Hypothalamus (tissue), 51 donors: ENCODE results near the gene EXOC4.

Experiments
- DNase-seq, 51 donors: peaks; one replicate each; lab custom pipeline; 2025; lab: John Stamatoyannopoulos, UW

The EXOC4 gene

DNA sequence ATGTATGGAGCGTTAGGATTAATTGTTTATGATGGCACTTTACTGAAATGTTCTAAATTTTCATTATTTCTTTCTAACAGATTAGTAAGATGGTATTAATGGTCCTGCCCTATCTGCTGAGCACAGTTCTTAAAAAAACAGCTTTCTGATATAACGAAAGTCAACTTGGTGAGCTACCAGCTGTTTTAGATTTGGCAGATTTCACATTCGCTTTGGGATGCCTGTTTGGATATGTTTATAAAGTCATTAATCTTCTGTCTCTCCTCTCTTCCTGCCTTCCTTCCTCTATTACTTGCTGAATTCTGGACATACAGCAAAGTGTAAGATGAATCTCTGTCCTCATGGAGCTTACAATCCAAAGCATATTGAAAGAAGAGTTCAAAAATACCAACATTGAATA lies 477.5 kb downstream of the EXOC4 start:
- no peak for DNase-seq

DNA sequence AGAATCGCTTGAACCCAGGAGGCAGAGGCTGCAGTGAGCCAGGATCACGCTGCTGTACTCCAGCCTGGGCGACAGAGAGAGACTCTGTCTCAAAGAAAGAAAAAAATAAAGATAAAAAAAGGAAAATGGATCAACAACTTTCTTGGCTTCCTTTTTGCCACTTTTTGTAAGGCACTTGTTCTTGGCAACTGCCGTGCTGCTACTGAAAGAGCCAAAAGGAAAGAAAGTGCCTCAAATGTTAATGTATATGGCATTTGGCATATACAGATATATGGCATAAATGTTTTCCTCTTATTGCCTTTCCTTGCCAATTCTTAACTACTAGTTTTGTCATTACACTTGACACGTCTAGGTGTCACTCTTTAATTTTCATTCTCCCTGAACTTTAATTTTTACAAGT lies 480.5 kb downstream of the EXOC4 start:
- DNase-seq: no peak

DNA sequence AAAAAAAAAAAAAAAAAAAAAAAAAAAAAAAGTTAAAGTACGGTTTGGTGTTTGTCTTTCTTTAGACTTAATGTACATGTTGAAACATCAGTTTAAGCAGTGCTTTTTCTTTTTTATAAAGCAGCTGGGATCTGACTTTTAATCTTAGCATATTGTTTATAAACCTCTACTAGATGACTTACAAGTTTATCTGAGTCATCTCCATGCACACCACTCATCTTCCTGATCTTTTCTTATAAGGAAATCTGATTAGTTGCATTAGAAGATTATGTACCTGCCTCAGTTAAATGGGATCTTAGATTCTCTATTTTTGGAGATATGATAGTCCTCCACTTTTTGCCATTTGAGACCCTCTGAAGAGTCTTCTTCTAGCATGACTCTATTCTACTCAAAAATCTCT lies 482.3 kb downstream of the EXOC4 start:
- no peak for DNase-seq

DNA sequence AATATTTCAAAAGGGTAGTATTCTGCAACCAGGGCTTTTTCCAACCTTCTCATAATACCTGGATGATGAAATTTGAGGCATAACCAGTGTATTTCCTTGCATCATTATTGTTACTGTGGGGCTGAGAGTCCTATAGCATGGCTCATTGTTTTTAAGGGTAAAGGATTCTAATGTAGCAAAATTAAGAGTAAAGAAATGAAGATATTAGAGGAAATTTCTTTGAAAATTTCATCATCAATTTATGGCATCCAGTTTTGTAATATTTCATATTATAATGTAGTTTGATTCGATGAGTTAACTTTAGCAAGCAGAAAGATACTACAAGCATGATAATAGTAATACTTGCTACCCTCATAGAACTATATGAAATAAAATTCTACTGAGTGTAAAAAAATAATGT lies 486.9 kb downstream of the EXOC4 start:
- DNase-seq: no peak

DNA sequence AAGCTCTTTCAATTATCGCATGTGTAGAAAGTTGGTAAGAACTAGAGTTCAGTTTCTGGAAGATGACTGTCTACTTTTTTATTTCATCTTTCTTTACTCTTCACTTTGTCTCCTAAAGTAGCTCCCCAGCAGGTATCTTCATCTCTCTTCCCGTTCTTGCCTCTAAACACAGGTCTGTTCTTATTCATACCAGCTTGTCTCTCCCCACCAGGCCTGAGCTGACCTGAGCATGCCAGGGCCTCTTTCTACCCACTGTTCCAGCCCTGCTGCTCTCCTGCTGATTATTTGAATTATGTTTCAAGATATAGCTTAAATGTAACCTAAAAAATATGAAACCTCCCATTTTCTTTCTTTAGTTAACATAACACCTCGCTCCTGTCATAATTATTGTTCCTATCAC lies 488.2 kb downstream of the EXOC4 start:
- no peak for DNase-seq

DNA sequence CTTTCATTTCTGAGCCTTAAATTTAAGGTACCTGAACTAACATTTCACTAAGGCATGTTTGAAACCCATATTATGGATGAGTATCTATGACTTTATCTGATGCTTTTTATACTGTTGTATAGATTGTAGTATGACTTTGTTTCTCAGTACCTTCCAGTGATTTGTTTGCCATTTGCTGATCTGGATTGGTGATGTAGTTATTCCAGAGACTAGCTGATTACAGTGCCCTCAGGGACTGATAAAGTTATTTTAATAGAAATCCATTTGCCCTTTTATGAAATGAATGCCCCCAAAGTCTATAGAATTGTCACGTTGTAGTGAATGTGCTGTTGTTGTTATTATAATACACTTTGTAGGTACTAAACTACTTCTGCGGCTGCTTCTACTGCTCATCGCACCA lies 488.8 kb downstream of the EXOC4 start:
- DNase-seq: no peak

DNA sequence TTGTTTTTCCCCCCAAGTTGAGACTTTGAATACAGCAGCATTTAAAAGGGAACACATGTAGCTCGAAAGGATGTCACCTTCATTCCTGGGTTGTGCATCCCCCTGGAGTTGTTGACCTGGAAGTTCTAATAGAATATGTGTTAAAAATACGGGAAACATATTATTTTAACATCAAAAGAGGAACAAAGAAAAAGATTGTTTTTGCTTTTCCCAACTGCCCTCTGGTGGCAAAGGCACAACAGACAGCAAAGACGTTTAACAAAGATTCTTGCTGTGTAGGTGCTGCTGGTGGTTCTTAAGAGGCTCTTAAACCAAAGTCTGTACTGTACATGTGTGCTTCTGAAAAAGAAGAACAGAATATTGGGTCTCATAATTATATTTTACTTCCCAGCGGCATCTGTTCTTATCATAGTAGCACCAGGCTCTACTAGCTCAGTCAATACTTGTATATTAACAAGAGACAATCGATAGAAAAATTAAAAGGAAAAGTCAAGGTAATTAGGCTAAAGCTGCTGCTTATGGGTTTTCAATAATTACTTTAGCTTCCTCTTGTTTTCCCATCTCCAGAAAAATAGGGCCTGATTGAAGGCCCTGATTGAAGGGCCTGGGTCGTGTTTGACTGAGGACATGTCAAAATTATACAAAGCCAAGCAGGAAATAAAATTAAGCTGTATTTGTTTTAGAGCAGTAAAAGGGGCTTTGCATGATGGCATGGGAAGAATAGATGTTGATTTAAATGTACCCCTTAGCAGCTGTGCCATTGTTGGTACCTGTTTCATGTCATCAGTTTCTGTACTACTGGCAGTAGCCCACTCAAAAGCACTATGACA lies 490.0 kb downstream of the EXOC4 start:
- DNase-seq: peak in 1 of 51 donors; percentile 7

DNA sequence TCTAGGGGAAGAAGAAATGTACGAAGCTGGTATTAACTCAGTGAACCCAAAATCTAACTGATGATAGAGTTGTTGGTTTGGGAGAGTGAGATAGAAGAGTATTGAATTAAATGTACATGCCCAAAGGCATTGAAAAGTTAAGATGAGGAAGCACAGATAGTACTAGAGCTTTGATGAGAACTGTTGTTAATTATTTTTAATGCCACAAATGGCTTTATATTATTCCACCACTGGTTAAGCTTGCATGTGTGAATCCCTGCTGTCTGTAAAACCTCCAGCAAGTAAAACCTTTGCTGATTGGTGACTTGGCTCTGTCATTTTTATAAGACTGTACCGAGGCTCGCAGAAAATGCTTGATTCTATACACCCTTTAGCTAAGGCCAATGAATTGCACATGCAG lies 491.6 kb downstream of the EXOC4 start:
- no peak for DNase-seq

DNA sequence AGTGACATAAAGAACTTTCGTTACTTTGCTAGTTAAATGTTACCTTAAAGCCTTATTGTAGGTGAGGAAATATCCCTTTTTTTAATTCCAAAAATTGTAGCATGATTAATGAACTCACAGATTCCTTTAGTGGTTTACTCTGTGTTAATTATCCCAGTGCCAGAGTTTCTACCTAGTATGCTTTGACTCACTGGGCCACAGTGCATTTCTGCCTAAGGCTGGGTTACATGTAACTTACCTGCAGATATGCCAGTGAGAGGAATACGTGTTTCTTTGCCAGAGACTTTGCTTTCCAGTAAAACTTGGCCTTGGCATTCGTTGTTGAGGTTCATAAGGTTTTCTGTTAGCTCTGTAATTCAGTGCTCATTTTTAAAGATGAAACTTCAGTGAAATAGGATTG lies 493.4 kb downstream of the EXOC4 start:
- DNase-seq: no peak

DNA sequence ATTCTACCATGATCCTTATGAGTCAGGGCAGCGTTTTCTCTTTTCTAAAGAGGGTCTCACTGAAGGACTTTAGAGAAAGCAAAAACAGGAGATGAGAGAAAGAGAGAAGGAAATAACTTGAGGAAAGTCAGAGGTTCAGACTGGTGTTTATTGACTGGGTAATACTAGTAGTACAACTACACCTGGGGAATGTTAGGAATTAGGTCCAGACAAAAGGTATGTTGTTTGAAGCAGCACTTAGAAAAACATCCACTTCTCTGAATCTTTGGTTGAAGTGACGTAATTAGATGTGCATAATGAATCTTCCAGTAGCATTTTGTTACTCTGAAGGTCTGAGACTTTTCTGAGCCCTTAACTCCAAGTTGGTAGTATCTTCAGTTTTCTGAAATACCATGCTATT lies 494.0 kb downstream of the EXOC4 start:
- DNase-seq: no peak

DNA sequence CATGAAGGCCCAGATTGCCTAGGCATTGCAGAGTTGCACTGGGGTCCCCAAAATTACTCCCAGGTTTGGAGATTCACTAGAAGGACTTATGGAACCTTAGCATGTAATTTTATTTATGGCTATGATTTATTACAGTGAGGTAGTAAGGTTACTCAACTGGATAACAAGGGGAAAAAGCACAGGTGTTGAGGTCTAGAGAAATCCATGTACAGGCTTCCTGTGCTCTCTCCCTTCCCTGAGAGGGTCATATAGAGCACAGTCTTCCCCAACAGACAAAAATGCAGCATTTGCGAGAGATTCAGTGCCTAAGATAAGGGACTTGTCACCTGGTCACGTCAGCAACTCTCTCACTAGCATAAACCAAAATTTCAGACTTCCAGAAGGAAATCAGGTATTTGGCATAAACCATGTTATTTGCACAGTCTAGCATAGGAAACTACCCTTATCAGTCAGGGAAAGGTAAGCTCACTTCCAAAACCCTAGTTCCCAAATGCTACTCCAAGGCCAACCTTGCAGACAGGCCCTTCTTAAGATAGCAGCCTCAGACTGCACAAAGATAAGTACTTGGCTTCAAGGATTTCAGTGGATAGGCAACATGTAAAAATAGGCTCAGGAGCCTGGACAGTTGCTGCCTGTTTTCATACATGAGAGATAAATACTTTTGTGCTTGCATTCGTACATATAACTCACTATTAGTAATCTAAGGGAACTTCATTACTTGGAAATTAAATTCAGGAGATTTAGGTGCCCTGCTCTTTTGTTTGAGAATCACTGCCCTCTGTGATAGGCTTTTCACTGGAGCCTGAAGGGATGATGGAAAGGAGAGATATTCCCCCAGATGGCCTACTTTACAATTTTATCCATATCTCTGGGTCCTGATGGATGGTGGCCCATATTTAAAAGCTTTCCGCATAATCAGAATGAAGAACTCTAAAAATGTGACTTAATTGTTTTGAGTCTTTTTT lies 495.8 kb downstream of the EXOC4 start:
- DNase-seq: no peak

DNA sequence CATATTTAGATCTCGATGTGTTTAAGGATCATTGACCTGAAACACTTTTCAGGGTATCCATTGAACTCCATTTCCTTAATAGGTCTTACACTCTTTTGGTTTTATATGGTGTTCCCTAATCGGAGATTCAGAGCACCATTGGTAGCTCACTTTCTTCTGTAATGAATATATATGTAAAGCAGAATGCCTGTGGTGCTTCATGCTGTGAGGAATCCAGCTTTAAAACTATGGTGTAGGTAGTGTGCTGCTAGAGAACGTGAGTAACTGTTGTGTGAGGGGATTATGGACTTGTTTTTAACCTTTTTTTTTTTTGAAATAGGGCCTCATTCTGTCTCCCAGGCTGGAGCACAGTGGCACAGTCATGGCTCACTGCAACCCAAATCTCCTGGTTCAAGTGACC lies 497.4 kb downstream of the EXOC4 start:
- DNase-seq: no peak

DNA sequence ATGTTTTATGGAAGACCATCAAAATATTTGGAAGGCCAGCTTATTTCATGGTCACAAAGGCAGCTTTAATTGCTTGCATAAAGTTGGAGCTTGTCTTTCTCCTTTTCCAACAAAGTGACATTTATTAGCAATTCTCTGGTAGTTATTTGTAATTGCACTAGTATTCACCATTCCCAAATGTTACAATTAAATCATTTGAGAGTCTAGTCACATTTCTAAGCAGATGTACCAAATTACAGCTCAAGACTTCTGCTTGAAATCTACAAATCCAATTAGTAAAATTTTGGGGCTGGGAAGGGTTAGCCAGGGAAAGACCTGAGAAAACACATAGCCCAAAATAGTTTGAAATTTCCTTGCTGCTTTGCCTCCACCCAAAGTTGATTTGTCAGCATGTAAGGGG lies 498.2 kb downstream of the EXOC4 start:
- no peak for DNase-seq

DNA sequence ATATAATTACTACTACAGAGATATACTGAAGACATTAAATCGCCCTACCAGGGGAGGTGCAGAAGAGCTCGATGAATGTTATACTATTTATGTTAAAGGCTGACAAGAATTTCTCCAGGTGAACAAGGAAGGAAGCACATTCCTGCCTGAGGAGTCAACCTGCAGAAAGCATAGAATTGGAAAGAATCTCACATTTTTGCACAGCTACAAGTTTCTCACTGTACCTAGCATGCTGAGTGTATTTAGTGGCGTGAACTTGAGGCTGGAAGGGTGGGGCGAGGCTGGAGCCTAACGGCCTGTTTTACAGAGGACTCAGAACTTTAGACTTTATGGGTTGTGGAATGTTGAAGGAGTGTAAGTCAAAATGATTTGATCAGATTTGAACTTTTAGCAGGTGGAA lies 500.6 kb downstream of the EXOC4 start:
- DNase-seq: no peak

DNA sequence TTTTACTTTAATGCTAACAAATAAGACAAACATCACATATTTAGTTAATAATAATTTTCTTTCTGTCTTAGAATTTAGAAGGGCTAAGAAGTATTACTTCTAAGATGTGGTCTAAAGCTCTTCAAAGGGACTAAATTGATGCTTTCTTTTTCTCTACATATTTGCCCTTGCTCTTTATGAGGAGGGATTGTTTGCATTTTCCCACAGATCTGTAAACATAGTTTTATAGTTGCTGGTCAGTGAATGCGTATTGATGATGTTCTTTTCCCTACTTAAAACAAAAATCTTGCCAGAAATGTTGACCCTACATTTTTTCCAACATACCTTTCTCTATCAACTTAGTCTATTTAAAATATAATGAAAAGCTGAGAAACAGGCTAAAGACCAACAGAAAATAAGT lies 501.8 kb downstream of the EXOC4 start:
- no peak for DNase-seq

DNA sequence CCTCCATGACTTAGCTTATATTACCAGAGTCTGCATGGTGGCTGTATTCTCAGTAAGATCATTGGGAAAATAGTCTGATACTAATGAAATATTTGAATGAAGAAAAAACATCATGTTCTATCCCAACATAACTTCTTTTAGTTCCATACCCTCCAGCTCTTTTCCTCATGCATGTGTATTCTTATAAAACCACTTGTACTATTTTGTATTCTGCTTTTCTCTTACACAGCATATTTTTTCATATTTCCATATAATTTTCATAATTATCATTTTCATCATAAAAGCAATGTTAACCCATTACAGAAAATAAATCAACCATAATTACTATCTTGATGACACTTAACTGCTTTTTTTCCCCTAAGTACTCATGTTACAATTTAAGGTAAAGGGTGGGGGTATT lies 503.0 kb downstream of the EXOC4 start:
- DNase-seq: no peak

DNA sequence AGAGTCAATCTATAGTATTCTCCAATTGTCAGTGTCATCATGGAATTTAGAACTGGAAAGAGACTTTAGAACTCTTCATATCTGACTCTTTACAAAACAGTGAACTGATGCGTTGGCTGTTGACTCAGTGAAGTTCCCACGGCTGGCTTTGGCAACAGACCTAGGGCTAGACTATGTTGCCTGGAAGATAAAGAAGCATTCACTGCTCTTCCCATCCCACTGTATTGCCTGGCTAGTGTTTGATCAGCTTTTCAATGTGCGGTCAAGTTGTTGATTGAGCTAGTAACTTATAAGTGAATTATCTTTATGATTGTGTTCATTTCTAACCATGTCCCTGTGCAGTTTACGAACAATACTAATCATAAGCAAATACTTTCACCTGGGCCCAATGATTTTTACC lies 508.6 kb downstream of the EXOC4 start:
- no peak for DNase-seq

DNA sequence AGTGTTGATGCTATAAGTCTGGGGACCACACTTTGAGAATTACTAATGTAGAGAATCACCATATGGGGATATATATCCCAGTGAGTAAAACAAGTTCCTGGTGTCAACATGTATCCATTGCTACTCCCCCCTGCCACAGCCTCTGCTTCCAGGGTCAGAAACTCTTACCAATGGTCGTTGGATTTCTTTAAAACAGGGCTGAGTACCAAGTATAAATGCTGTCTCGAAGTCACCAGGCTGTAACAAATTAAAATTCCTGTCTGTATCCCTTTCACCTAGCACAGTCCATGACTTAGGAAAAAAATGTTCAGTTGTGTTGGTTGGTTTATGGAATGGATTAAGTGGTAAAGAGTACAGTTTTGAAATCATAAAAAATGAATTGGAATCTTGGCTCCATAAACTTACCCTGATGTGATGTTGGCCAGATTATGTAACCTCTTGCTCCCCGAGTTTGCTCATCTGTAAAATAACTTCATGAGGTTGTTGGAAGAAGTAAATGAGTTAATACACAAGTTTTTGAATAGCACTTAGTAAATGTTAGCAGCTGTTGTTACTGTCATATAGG lies 510.3 kb downstream of the EXOC4 start:
- no peak for DNase-seq

DNA sequence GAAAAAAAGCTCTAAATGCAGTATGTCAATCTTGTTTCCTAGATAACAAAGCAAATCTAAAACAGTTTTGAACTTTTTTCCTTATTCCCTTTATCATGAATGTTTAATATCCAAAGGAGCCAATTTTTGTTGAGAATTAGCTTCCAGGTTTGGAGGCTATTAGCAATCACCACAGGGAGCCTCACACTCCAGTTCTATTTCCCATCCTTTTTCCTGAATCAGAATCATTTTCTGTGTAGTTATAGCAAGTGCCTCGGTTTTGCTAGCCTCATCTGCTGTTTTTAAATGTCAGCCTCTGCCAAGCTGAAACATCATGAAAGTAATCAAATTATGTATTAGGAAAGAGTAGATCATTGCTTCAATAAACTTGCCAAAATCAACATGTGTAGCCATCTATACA lies 516.8 kb downstream of the EXOC4 start:
- no peak for DNase-seq

DNA sequence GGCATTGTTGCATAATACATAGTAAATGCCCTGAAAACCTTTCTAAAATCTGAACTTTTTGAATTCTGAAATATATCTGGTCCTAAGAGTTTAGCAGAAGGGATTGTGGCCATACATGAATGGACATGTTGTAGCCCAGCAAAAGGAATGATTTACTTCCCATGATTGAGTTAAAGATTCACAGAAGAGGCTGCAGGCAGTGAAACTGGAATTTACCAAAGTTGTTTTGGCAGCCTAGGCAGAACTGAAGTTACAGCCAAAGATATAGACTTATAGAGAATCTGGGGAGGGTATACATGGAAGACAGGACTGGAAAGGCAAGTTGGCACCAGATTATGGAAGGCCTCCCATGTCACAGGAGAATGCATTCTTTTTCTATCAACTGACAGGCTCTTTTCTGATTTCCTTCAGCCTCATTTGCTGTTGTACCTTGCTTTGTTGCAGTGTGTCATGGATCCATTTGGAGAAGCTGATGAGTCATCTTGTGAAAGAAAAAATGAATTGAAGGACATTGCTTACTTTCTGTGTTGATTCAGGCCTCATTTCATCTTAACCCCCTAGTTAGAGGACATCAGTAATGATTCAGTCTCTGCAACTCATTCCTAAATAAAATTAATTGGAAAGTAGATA lies 518.1 kb downstream of the EXOC4 start:
- DNase-seq: no peak

DNA sequence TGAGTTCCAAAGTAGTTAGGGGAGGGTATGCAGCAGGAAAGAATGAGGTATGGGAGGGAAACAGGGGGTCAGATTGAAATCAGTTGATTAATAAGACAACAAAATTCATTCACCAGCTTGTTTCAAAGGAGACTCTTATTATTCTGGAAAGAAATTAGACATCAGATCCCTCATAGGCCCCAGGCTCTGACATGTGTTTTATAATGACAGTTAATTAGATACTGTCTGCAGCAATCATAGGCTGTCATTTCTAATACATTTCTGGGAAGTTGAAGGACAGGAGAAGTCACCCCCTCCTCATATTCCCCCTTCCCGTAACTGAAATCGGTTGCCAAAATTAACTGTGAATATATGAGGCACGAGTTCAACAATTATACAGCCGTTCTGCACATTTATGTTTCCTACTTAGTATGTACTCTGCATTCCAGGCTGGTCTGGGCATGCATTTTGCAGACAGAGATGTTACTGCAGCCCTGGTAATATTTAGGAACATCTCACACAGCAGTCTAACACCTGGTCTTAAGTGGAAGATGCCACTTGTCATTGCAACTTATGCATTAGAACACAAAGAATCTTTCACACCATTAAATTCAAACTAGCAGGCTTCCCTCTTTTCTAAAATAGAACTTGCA lies 519.0 kb downstream of the EXOC4 start:
- no peak for DNase-seq
